ENCODE measurements around the gene COL1A2.

DNA sequence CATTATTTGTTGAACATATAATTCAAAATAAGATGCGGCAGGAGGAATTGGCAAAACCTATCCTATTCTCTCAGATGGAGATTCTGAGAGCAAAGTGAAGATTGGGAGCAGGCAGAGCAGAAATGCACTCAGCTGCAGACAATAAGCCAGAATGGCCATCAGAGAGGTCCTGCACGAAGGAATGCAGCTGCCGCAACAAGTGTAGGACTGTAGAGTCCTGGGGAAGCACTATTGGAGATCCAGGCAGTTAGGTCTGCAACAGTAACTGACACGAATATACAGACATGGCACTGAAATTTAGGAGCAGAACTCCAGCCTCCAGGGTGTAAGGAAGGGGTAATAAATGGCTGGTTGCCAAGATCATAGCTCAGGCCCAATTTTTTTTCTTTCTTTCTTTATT lies 10.4 kb upstream of the COL1A2 start:
- no peak for TF ChIP-seq ZNF274 (IDR thresholded peaks at IDR 0.05; ENCODE audit: low read depth, low read length)
- TF ChIP-seq, protein P1, sequence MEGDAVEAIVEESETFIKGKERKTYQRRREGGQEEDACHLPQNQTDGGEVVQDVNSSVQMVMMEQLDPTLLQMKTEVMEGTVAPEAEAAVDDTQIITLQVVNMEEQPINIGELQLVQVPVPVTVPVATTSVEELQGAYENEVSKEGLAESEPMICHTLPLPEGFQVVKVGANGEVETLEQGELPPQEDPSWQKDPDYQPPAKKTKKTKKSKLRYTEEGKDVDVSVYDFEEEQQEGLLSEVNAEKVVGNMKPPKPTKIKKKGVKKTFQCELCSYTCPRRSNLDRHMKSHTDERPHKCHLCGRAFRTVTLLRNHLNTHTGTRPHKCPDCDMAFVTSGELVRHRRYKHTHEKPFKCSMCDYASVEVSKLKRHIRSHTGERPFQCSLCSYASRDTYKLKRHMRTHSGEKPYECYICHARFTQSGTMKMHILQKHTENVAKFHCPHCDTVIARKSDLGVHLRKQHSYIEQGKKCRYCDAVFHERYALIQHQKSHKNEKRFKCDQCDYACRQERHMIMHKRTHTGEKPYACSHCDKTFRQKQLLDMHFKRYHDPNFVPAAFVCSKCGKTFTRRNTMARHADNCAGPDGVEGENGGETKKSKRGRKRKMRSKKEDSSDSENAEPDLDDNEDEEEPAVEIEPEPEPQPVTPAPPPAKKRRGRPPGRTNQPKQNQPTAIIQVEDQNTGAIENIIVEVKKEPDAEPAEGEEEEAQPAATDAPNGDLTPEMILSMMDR (IDR thresholded peaks at IDR 0.05 in 2 of 3, conservative IDR thresholded peaks at IDR 0.05 in 1 of 3; ENCODE audit: borderline replicate concordance in 1 of 3, insufficient read depth in 1 of 3, low read depth in 2 of 3, low read length in 2 of 3): no peak

Measured in HCT116 (cell line).